B cell (primary cell): ENCODE data around the gene GALNT18. TPM values are rescaled to one million over a fixed set of nuclear protein-coding genes. Genes with fewer than 3 reads are reported as not detected.

Experiments used
- ATAC-seq: fragments of 200-7000 bp; cut with Tn5 transposase; one replicate; pipeline ENCODE4 v1.10.0; 2021; ENCODE audit warnings: low read depth, mild to moderate bottlenecking, moderate number of reproducible peaks, moderate library complexity
- CTCF ChIA-PET: fragments of 350-600 bp; sonication (Branson Sonifier 250); formaldehyde crosslinking; loops from one replicate; lab custom pipeline; 2021; ENCODE audit warnings: antibody characterized with exemption, inconsistent platforms; lab: Charles Lee
- POLR2A ChIA-PET: fragments of 350-600 bp; sonication (Branson Sonifier 250); formaldehyde crosslinking; loops from one replicate; lab custom pipeline; 2021; ENCODE audit warnings: antibody characterized with exemption; lab: Charles Lee
- DNase-seq: peaks from one replicate; pipeline ENCODE4 v3.0.0; 2013
- H2AFZ ChIP-seq: 2 replicates; pipeline ENCODE4 v1.6.1; 2012; ENCODE audit warnings: mild to moderate bottlenecking, low read depth, low read length; ENCODE audit not compliant: insufficient read depth, poor library complexity, severe bottlenecking
- H3K27ac ChIP-seq, 2 donors: 1 replicate in 1 of 2; 2 replicates in 1 of 2; pipeline ENCODE4 v1.5.1; 2012 to 2013; ENCODE audit warnings: low read length in 2 of 2, mild to moderate bottlenecking in 2 of 2, moderate library complexity in 1 of 2
- H3K27me3 ChIP-seq, 4 experiments: fragments of 200-600 bp in 1 of 4; sonication (generic) in 1 of 4; replicated peaks in 1 of 4; 1 replicate in 2 of 4; 2 replicates in 2 of 4; pipeline versions ENCODE4 v1.6.1 to v1.7.0; 2013 to 2016; ENCODE audit warnings: low read length in 3 of 4, mild to moderate bottlenecking in 2 of 4, mixed read lengths in 1 of 4, moderate library complexity in 1 of 4; ENCODE audit not compliant: insufficient read depth in 4 of 4, control insufficient read depth in 3 of 4; ENCODE audit errors: control extremely low read depth in 1 of 4
- H3K36me3 ChIP-seq, 2 experiments: replicated peaks in 1 of 2; 1 replicate in 1 of 2; 2 replicates in 1 of 2; pipeline versions ENCODE4 v1.6.1 to v1.7.1; 2013; ENCODE audit warnings: low read length in 1 of 2; ENCODE audit not compliant: insufficient read depth in 2 of 2, control insufficient read depth in 1 of 2; ENCODE audit errors: control extremely low read depth in 1 of 2, extremely low read depth in 1 of 2
- H3K4me1 ChIP-seq, 2 donors: fragments of 200-600 bp in 1 of 2; sonication (generic) in 1 of 2; 1 replicate in 1 of 2; 2 replicates in 1 of 2; pipeline versions ENCODE4 v1.5.1 to v1.6.1; 2013 to 2017; ENCODE audit warnings: low read length in 2 of 2; ENCODE audit not compliant: control insufficient read depth in 2 of 2, insufficient read depth in 2 of 2
- H3K4me2 ChIP-seq: replicated peaks from 2 replicates; pipeline ENCODE3; 2012; ENCODE audit warnings: mild to moderate bottlenecking, low read depth, low read length; ENCODE audit not compliant: poor library complexity, severe bottlenecking
- H3K4me3 ChIP-seq, 5 experiments: fragments of 200-600 bp in 1 of 5; sonication (generic) in 1 of 5; 1 replicate in 3 of 5; 2 replicates in 2 of 5; pipeline versions ENCODE4 v1.5.1 to v1.7.0; 2011 to 2016; ENCODE audit warnings: low read length in 4 of 5, mild to moderate bottlenecking in 4 of 5, low read depth in 2 of 5, control low read depth in 1 of 5, moderate library complexity in 1 of 5; ENCODE audit not compliant: insufficient read depth in 1 of 5; ENCODE audit errors: control extremely low read depth in 1 of 5, extremely low read depth in 1 of 5
- H3K79me2 ChIP-seq: fragments of 200-600 bp; sonication (generic); one replicate; pipeline ENCODE4 v1.6.0; 2016; ENCODE audit warnings: low read length; ENCODE audit not compliant: control insufficient read depth, insufficient read depth
- H3K9ac ChIP-seq: fragments of 200-600 bp; sonication (generic); 2 replicates; pipeline ENCODE4 v1.6.1; 2017; ENCODE audit warnings: mild to moderate bottlenecking, low read length, moderate library complexity
- H3K9me3 ChIP-seq, 3 donors: one replicate each; pipeline versions ENCODE4 v1.6.1 to v1.7.1; 2013; ENCODE audit warnings: low read length in 2 of 3; ENCODE audit not compliant: control insufficient read depth in 2 of 3, insufficient read depth in 1 of 3; ENCODE audit errors: control extremely low read depth in 1 of 3
- H4K20me1 ChIP-seq: 2 replicates; pipeline ENCODE4 v1.6.0; 2012; ENCODE audit warnings: mild to moderate bottlenecking, low read length; ENCODE audit not compliant: insufficient read depth, control insufficient read depth, poor library complexity, severe bottlenecking
- H3K27ac Mint-ChIP-seq: one replicate; pipeline ENCODE4 v1.8.0; 2021; ENCODE audit warnings: mixed read lengths
- H3K27me3 Mint-ChIP-seq: one replicate; pipeline ENCODE4 v1.8.0; 2021; ENCODE audit warnings: mixed read lengths
- H3K4me1 Mint-ChIP-seq: one replicate; pipeline ENCODE4 v1.8.0; 2021; ENCODE audit warnings: mixed read lengths
- H3K4me3 Mint-ChIP-seq: one replicate; pipeline ENCODE4 v1.8.0; 2021; ENCODE audit warnings: mixed read lengths
- H3K9me3 Mint-ChIP-seq: one replicate; pipeline ENCODE4 v1.8.0; 2022; ENCODE audit warnings: mixed read lengths; ENCODE audit not compliant: insufficient read depth
- CTCF ChIP-seq: fragments of 200-600 bp; IDR thresholded peaks from one replicate; pipeline ENCODE4 v1.8.0; 2022; ENCODE audit warnings: antibody characterized with exemption, mild to moderate bottlenecking
- EZH2 ChIP-seq: IDR thresholded peaks from 2 replicates; pipeline ENCODE4 v1.6.1; 2012; ENCODE audit warnings: borderline replicate concordance, low read depth, mild to moderate bottlenecking, moderate library complexity, low read length; ENCODE audit not compliant: insufficient read depth, poor library complexity, severe bottlenecking
- WGBS: methylation state at CpG from one replicate; pipeline ENCODE4 v1.1.5; 2013; ENCODE audit warnings: missing lambda C conversion rate; ENCODE audit not compliant: insufficient coverage; 5-methylcytosine and 5-hydroxymethylcytosine counted together
- intact Hi-C: fragments of 100-400 bp; cut with micrococcal nuclease; formaldehyde crosslinking; loops from one replicate; pipeline ENCODE4 v1.10.0; 2022
- polyA plus RNA-seq: library from polyadenylated mRNA; depleted of rRNA; stranded (reverse); fragments of >200 nt; gene quantifications from 2 replicates; pipeline ENCODE4 v1.2.3, GENCODE V29; 2012
- total RNA-seq, 2 donors: library from RNA; stranded (reverse); fragments of 120-200 nt in 1 of 2; gene quantifications; 1 replicate in 1 of 2; 2 replicates in 1 of 2; pipeline versions ENCODE4 v1.2.3 to v1.2.4, GENCODE V29; 2013 to 2022

Gene GALNT18
- total and polyA plus RNA-seq, 2 donors (not counting 1 experiment from before 2014, with no cell fraction given): not detected

GRCh38 chr11:11481371-11481770, 140.4 kb downstream of the GALNT18 start:
- Histone ChIP-seq H3K79me2 (no peaks in the 10 kb centered on the region), H3K36me3 (no peaks in the 10 kb centered on the region), H3K4me3 (no peak overlapping the region), H3K9ac (no peak overlapping the region), H2AFZ (no peak overlapping the region), H3K4me2 (no peak overlapping the region), H3K4me1 (no peaks in the 10 kb centered on the region), H3K9me3 (no peaks in the 10 kb centered on the region), H3K27ac (no peak overlapping the region), H4K20me1 (no peaks in the 10 kb centered on the region), H3K27me3 (no peaks in the 10 kb centered on the region)
- DNase-seq: no peak
- intact Hi-C loops: no loop called here
- no peak for ATAC-seq
- TF ChIP-seq CTCF: no peak
- no peak for TF ChIP-seq EZH2
- H3K4me1 Mint-ChIP-seq: no peaks in the 10 kb centered on the region
- H3K27ac Mint-ChIP-seq: no peak overlapping the region
- ChIA-PET CTCF (no interaction called here), POLR2A (no interaction called here)
- WGBS: 91% methylated on average over 1 of the region's 4 CpGs
- H3K9me3 Mint-ChIP-seq: no peaks in the 10 kb centered on the region
- H3K27me3 Mint-ChIP-seq: peaks cover 19% of the 10 kb centered on the region
- H3K4me3 Mint-ChIP-seq: no peak overlapping the region

GRCh38 chr11:11480971-11481370, 140.8 kb downstream of the GALNT18 start:
- Histone ChIP-seq H3K27ac (no peak overlapping the region), H2AFZ (no peak overlapping the region), H3K4me3 (no peak overlapping the region), H3K79me2 (no peaks in the 10 kb centered on the region), H3K9ac (no peak overlapping the region), H3K9me3 (no peaks in the 10 kb centered on the region), H4K20me1 (no peaks in the 10 kb centered on the region), H3K36me3 (no peaks in the 10 kb centered on the region), H3K4me1 (no peaks in the 10 kb centered on the region), H3K4me2 (no peak overlapping the region), H3K27me3 (peaks cover 0 to 3% (median 0%) of the 10 kb centered on the region in 4 experiments)
- peaks cover 19% of the 10 kb centered on the region for H3K27me3 Mint-ChIP-seq
- no peak for TF ChIP-seq CTCF
- TF ChIP-seq EZH2: no peak
- H3K9me3 Mint-ChIP-seq: no peaks in the 10 kb centered on the region
- ATAC-seq (no peak), DNase-seq (no peak)
- intact Hi-C loops: no loop called here
- POLR2A ChIA-PET: no interaction called here
- no peak overlapping the region for H3K27ac Mint-ChIP-seq
- CTCF ChIA-PET: no interaction called here
- no peak overlapping the region for H3K4me3 Mint-ChIP-seq
- WGBS: 86% methylated on average over 1 of the region's 3 CpGs
- no peaks in the 10 kb centered on the region for H3K4me1 Mint-ChIP-seq
